PC-9 (cell line): ENCODE results near the gene IQCK. TPM values are rescaled to one million over a fixed set of nuclear protein-coding genes. Genes with fewer than 3 reads are reported as not detected.

Experiments used
- BruUV-seq: library from RNA; stranded (reverse); fragments of 400-500 nt; replicated peaks from 2 replicates; lab custom pipeline; 2021; lab: Mats Ljungman, UMichigan
- CTCF ChIA-PET: fragments of 300-600 bp; sonication (Branson Sonifier 250); formaldehyde crosslinking; loops from one replicate; lab custom pipeline; 2022; ENCODE audit warnings: antibody characterized with exemption; lab: Charles Lee
- POLR2A ChIA-PET: fragments of 300-600 bp; sonication (Branson Sonifier 250); formaldehyde crosslinking; loops from one replicate; lab custom pipeline; 2022; ENCODE audit warnings: antibody characterized with exemption; ENCODE audit not compliant: unreplicated experiment; lab: Charles Lee
- DNase-seq, 2 experiments: peaks; one replicate each; pipeline versions ENCODE4 v3.0.0 to v3.0.0-alpha.2; 2015 to 2022; ENCODE audit warnings: mixed read lengths in 1 of 2
- H2AFZ ChIP-seq: fragments of 200-600 bp; sonication (generic); 2 replicates; pipeline ENCODE4 v1.8.1; 2017; ENCODE audit warnings: antibody characterized with exemption
- H3F3A ChIP-seq: fragments of 200-600 bp; sonication (generic); 2 replicates; pipeline ENCODE4 v1.8.1; 2017; ENCODE audit warnings: antibody characterized with exemption, mild to moderate bottlenecking, low read depth; ENCODE audit not compliant: insufficient read depth
- H3K27ac ChIP-seq: fragments of 200-600 bp; sonication (generic); 2 replicates; pipeline ENCODE4 v1.6.1; 2016; ENCODE audit warnings: mixed run types
- H3K27me3 ChIP-seq: fragments of 200-600 bp; sonication (generic); 2 replicates; pipeline ENCODE4 v1.6.1; 2016; ENCODE audit warnings: low read depth, mixed run types; ENCODE audit not compliant: insufficient read depth
- H3K36me3 ChIP-seq: fragments of 200-600 bp; sonication (generic); 2 replicates; pipeline ENCODE4 v1.6.1; 2016; ENCODE audit warnings: low read depth, mixed run types
- H3K4me1 ChIP-seq: fragments of 200-600 bp; sonication (generic); replicated peaks from 2 replicates; pipeline ENCODE4 v1.6.1; 2016; ENCODE audit warnings: mixed run types; ENCODE audit not compliant: insufficient read depth
- H3K4me2 ChIP-seq: fragments of 200-600 bp; sonication (generic); 2 replicates; pipeline ENCODE4 v1.6.1; 2017; ENCODE audit warnings: mixed run types
- H3K4me3 ChIP-seq: fragments of 200-600 bp; sonication (generic); 2 replicates; pipeline ENCODE4 v1.6.1; 2016; ENCODE audit warnings: mixed run types
- H3K79me2 ChIP-seq: fragments of 200-600 bp; sonication (generic); 2 replicates; pipeline ENCODE4 v1.6.1; 2017; ENCODE audit warnings: low read depth, mixed run types
- H3K9me2 ChIP-seq: fragments of 200-600 bp; sonication (generic); 2 replicates; pipeline ENCODE4 v1.8.1; 2017; ENCODE audit warnings: mild to moderate bottlenecking; ENCODE audit not compliant: insufficient read depth
- H3K9me3 ChIP-seq: fragments of 200-600 bp; sonication (generic); 2 replicates; pipeline ENCODE4 v1.8.1; 2016; ENCODE audit warnings: low read depth; ENCODE audit not compliant: insufficient read depth
- H4K20me1 ChIP-seq: fragments of 200-600 bp; sonication (generic); 2 replicates; pipeline ENCODE4 v1.8.1; 2017; ENCODE audit not compliant: insufficient read depth
- EZH2 ChIP-seq: fragments of 200-600 bp; sonication (generic); IDR thresholded peaks from 2 replicates; pipeline ENCODE4 v1.8.0; 2017; ENCODE audit warnings: antibody characterized with exemption, low read depth
- intact Hi-C: fragments of 100-400 bp; cut with micrococcal nuclease; formaldehyde crosslinking; loops from one replicate; pipeline ENCODE4 v1.10.0; 2022; ENCODE audit not compliant: unreplicated experiment
- total RNA-seq: library from RNA; stranded (reverse); gene quantifications from 2 replicates; pipeline ENCODE4 v1.2.3, GENCODE V29; 2021
- TF ChIP-seq, protein P1 (sequence below): fragments of 200-600 bp; sonication (generic); conservative IDR thresholded peaks from 2 replicates; pipeline ENCODE4 v1.6.1; 2017; ENCODE audit warnings: mixed run types, antibody characterized with exemption, mild to moderate bottlenecking, moderate library complexity

Gene IQCK
- total RNA-seq, 1 experiment from 2014 or later, result 21.6 TPM

DNA sequence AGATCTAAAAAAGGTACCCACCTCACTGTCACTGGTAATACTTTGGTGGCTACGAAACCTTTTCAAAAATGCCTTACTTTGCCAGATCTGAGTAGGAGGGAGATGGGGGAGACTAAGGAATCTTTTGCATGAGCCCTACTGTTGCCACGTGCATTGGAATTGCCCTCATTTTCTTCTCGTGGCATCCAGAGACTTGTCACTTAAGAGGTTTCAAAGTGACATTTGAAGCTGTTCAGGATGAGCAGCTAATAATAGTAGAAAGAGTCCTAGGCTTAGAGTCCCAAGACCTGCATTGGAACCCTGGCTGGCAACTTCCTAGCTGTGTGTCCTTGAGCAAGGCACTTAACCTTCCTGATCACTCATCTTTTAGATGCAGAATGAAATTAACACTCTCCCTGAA lies 123.1 kb downstream of the IQCK start:
- Histone ChIP-seq H3K36me3 (no peaks in the 10 kb centered on the region), H3K4me3 (no peak overlapping the region), H3K4me2 (no peak overlapping the region), H3K27me3 (no peaks in the 10 kb centered on the region), H4K20me1 (no peaks in the 10 kb centered on the region), H3K9me2 (no peaks in the 10 kb centered on the region), H3K79me2 (no peaks in the 10 kb centered on the region), H2AFZ (no peak overlapping the region), H3F3A (0 out of 2 replicates have a peak, but pooled peaks cover 4% of the 10 kb centered on the region), H3K27ac (no peak overlapping the region), H3K4me1 (no peaks in the 10 kb centered on the region), H3K9me3 (no peaks in the 10 kb centered on the region)
- TF ChIP-seq EZH2, result no peak
- TF ChIP-seq, protein P1, sequence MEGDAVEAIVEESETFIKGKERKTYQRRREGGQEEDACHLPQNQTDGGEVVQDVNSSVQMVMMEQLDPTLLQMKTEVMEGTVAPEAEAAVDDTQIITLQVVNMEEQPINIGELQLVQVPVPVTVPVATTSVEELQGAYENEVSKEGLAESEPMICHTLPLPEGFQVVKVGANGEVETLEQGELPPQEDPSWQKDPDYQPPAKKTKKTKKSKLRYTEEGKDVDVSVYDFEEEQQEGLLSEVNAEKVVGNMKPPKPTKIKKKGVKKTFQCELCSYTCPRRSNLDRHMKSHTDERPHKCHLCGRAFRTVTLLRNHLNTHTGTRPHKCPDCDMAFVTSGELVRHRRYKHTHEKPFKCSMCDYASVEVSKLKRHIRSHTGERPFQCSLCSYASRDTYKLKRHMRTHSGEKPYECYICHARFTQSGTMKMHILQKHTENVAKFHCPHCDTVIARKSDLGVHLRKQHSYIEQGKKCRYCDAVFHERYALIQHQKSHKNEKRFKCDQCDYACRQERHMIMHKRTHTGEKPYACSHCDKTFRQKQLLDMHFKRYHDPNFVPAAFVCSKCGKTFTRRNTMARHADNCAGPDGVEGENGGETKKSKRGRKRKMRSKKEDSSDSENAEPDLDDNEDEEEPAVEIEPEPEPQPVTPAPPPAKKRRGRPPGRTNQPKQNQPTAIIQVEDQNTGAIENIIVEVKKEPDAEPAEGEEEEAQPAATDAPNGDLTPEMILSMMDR, result no peak
- ChIA-PET CTCF (interaction anchor here (0.6 kb wide), 1 partner anchor 122 kb away, joined by 9 read pairs; no protein-coding TSS in a partner anchor), POLR2A (no interaction called here)
- BruUV-seq, result no TSS peak
- intact Hi-C loops, result no loop called here
- no peak for DNase-seq

DNA sequence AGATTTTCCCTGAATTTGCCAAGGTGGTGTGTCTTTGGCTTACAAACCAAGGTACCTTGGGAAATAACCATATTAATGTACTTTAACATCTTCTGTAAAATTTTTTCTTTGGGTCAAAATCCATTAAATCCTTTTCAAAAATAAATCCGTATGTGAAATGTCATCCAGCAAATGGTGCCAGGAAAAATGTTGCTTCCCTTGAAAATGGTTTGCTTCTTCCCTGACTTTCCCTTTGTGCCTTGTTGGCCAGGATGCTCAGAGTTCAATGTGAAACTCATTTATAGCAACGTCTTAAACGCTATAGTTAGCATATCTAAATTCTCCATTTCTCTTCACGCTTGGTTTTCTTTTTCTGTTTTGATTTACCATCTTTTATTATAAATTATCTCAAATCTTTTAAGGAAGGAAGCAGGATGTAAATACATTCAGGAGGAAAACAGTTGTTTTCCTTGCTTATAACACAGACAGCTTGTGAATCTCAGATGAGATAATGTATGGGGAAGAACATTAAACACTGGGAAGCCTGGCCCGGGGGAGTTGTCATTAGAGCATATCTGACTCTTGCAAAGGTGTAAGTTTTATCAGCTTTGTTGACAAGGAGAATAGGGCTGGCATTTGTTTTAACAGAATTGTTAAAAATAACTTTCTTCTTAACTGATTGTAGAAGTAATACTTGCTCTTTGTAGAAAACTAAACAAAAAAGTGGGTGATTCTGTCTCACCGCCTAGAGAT lies 124.5 kb downstream of the IQCK start:
- DNase-seq, result no peak
- intact Hi-C loops, result no loop called here
- no TSS peak for BruUV-seq
- Histone ChIP-seq H3F3A (0 out of 2 replicates have a peak, but pooled peaks cover 4% of the 10 kb centered on the region), H3K9me3 (no peaks in the 10 kb centered on the region), H3K4me1 (no peaks in the 10 kb centered on the region), H4K20me1 (no peaks in the 10 kb centered on the region), H3K4me3 (no peak overlapping the region), H3K27ac (no peak overlapping the region), H3K4me2 (no peak overlapping the region), H3K9me2 (no peaks in the 10 kb centered on the region), H2AFZ (no peak overlapping the region), H3K27me3 (no peaks in the 10 kb centered on the region), H3K36me3 (no peaks in the 10 kb centered on the region), H3K79me2 (no peaks in the 10 kb centered on the region)
- TF ChIP-seq EZH2, result no peak
- TF ChIP-seq, protein P1, result no peak
- ChIA-PET POLR2A (no interaction called here), CTCF (no interaction called here)

DNA sequence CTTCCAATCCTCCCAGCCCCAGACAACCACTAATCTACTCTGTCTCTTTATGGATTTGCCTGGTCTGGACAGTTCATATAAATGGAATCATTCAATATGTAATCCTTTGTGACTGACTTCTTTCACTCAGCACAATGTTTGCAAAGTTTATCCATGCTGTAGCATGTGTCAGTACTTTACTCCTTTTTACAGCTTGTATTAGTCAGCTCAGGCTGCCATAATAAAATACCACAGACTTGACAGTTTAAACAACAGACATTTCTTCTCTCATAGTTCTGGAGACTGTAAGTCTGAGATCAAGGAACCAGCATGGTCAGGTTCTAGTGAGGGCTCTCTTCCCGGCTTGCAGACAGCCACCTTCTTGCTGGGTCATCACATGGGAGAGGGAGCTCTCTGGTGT lies 125.3 kb downstream of the IQCK start:
- DNase-seq, result no peak
- no peak overlapping the region for H3K4me3 ChIP-seq
- POLR2A ChIA-PET, result no interaction called here
- H3F3A ChIP-seq, result 0 out of 2 replicates have a peak, but pooled peaks cover 4% of the 10 kb centered on the region
- H3K9me3 ChIP-seq, result no peaks in the 10 kb centered on the region
- TF ChIP-seq EZH2, result no peak
- TF ChIP-seq, protein P1, result no peak
- no peaks in the 10 kb centered on the region for H3K4me1 ChIP-seq
- intact Hi-C loops, result no loop called here
- H3K27ac ChIP-seq, result no peak overlapping the region
- H3K4me2 ChIP-seq, result no peak overlapping the region
- no peaks in the 10 kb centered on the region for H4K20me1 ChIP-seq
- H2AFZ ChIP-seq, result no peak overlapping the region
- H3K9me2 ChIP-seq, result no peaks in the 10 kb centered on the region
- CTCF ChIA-PET, result no interaction called here
- H3K27me3 ChIP-seq, result no peaks in the 10 kb centered on the region
- BruUV-seq, result no TSS peak
- no peaks in the 10 kb centered on the region for H3K79me2 ChIP-seq
- no peaks in the 10 kb centered on the region for H3K36me3 ChIP-seq
